GM19452 (cell line): Measurements from ENCODE around the gene PRSS21.

Experiments
- ATAC-seq: cut with Tn5 transposase; IDR thresholded peaks from one replicate; pipeline ENCODE4 v1.9.1; 2021; ENCODE audit not compliant: unreplicated experiment

PRSS21 gene

GRCh38 chr16:2779978-2780898 is 36.8 kb upstream of the PRSS21 start:
- no peak for ATAC-seq

DNA sequence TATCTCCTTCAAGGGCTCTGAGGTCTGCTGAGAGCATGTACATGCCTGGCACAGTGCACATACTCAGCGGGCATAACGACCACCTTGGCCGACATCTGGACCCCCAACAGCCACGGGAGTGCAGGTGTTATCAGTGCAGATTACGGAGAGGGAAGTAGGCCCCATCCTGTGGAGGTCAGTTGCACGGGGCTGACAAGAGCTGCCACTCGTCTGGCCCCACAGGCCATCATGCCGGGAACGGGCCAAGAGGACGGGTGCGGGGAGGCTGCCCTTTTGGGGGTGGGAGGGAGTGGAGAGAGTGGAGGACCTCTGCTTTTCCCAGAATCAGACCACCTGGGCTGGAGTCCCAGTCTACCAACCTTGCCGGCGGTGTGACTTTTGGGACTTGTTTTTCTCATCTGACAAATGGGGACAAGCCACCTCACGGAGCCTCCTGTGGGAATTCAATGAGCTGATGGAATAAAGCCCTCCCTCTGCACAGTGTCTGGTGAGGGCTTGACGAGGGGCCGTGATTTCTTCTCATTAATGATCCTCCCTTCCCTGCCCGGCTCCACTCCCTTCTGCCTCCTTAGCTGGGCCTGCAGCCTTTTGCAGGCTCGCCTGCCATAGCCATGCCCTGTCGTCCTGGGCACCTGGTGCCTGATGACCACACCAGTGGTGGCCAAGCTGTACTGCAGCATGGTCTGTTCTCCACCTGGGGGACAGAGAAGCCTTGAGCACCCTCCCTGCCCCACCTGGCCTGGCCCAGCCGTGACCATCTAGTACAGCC is 34.3 kb upstream of the PRSS21 start:
- no peak for ATAC-seq

DNA sequence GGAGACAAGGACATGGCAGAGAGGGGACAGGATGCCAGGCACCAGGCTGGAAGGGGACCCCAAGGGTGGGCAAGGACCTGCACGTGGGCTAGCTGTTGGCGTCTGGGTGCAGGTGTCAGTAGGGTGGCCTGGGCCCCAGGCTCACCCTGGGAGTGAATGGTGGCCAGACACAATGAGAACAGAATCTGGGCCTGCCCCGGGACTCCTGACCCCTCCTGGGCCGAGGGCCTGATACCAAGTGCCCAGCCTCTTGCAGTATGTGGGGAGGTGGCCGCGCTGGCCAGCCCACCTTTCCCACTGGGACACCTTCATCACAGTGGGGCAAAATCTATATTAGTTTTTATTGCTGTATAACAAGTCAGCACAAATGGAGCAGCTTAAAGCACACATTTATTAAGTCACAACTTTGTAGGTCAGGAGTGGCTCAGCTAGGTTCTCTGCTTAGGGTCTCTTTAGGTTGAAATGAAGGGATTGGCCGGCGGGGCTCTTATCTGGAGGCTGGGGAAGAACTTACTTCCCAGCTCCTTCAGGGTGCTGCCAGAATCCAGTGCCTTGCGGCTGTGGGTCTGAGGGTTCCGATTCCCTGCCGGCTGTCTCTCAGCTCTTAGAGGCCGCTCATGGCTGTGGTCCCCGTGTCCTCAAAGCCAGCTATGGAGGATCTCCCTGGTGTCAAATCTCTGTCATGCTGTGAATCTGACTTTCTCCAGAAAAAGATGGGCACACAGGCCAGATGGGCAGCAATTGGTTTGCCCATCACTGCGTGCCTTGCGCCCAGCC is 33.3 kb upstream of the PRSS21 start:
- ATAC-seq, result no peak

DNA sequence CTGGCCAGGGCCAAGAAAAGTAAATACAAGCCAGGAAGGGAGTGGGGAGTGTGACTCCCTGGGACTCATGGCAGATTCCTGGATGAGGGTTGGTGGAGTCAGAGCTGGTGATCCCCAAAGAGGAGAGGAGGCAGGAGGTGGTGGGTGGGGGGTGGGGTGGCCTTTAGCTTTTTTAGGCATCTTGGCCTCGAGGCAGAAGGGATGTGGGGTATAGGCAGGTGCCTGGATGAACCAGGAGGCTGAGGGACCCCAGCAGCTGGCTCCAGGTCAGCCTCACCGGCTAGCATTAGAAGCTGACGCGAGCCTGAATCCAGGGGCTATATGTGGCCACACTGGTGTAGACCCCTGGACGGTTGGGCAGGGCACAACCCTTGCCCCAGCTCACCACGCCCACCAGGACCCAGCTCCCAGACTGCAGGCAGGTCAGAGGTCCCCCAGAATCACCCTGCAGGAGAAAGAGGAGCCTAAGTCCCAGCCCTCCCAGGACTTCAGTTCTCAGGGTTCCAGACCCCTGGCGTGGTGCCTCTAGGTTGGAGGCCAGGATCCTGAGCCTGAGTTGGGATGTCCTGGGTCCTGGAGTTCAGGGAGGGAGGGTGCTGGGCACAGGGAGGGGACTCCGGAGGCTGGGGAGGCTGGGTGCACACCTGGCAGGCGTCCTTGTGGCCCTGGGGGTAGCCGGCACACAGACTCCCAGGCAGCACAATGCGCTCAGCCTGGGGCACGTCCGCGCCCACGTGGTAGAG is 32.5 kb upstream of the PRSS21 start:
- no peak for ATAC-seq

- no peak for ATAC-seq
Measured at GRCh38 chr16:2785101-2785991, 31.7 kb upstream of the PRSS21 start.

GRCh38 chr16:2786061-2786825 is 30.8 kb upstream of the PRSS21 start:
- ATAC-seq, result no peak

DNA sequence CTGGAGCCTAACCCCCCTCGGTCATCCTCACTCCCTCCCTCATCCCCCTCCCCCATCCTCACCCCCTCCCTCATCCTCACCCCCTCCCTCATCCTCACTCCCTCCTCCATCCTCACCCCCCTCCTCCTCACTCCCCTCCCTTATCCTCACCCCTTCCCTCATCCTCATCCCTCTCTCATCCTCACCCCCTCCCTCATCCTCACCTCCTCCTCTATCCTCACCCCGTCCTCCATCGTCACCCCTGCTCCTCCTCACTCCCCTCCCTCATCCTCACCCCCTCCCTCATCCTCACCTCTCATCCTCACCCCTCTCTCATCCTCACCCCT is 30.2 kb upstream of the PRSS21 start:
- ATAC-seq, result no peak

DNA sequence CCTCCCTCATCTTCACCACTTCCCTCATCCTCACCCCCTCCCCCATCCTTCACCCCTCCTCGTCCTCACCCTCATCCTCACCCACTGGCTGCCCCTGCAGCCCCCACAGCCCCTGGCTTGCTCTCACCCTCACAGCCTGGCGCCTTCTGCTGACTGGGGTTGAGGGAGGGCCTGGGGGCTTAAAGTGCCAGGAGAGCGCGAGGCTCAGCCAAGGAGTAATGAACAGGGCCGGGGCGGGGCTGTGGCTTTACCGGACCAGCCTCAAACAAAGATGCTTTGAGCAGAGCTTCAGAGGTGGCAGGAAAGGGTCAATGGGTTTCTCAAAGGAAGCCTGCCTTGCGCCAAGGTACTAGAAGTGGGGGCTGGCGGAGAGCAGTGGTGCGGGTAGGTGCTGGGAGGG is 29.6 kb upstream of the PRSS21 start, which contains the start of gene PRSS33:
PRSS33 (minus strand) TSS at position 155 of the 400 bp plus-strand sequence. CDS start 1,013 bp downstream, outside the sequence.
- no peak for ATAC-seq

- no peak for ATAC-seq
Measured at GRCh38 chr16:2787961-2788360, 29.1 kb upstream of the PRSS21 start.

- ATAC-seq, result no peak
Measured at GRCh38 chr16:2790631-2791030, 26.4 kb upstream of the PRSS21 start.

DNA sequence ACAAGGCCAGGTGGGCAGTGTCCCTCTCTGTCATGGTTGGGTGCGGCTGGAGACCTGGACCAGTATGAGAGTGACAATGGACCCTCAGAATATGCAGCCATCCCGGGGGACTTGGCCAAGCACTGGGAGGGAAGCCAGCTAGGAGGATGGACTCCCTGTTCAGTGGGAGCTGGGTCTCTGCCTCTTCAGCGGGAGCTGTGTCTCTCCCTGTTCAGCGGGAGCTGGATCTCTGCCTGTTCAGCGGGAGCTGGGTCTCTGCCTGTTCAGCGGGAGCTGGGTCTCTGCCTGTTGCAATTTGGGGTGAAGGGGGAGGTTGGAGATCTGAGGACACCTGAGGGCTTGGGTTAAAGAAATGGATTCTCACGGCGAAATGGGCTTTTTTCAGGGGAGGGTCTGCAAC is 25.9 kb upstream of the PRSS21 start:
- ATAC-seq, result no peak

GRCh38 chr16:2792940-2793339 is 24.1 kb upstream of the PRSS21 start:
- ATAC-seq, result no peak

- no peak for ATAC-seq
Measured at GRCh38 chr16:2795395-2796143, 21.5 kb upstream of the PRSS21 start.

DNA sequence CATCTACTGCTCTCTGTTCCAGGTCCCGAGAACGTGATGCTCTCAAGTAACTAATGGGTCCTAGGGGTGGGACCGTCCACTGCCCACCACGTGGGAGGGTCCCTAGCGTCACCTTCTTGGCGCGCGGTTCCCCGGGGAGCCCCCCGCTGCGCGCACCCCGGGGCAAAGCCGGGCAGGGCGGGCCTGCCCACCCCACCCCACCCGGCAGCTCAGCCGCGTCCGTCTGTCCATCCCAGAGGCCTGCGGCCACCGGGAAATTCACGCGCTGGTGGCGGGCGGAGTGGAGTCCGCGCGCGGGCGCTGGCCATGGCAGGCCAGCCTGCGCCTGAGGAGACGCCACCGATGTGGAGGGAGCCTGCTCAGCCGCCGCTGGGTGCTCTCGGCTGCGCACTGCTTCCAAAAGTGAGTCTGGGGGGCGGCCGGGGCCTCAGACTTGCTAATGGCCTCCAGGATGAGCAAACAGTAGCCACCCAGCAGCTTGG is 18.3 kb upstream of the PRSS21 start:
- no peak for ATAC-seq

DNA sequence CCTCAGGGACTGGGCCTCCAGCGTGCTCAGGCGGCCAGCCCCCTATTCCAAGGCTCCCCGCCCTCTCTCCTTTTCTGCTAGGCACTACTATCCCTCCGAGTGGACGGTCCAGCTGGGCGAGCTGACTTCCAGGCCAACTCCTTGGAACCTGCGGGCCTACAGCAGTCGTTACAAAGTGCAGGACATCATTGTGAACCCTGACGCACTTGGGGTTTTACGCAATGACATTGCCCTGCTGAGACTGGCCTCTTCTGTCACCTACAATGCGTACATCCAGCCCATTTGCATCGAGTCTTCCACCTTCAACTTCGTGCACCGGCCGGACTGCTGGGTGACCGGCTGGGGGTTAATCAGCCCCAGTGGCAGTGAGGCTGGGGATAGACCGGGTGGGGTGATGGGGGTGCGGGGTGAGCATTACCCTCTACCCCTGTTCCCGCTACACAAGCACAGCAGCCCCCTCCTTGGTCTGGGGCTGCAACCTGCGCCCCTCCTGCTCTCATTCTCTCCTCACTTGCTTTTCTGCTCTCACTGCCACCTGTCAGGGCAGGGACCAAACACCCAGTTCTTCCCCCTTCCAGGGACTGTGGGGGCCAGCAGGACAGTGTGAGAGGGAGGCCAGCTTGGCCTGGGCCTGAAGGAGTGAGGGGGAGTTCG is 17.7 kb upstream of the PRSS21 start:
- ATAC-seq, result no peak

- ATAC-seq, result no peak
Measured at GRCh38 chr16:2799859-2800226, 17.2 kb upstream of the PRSS21 start.

DNA sequence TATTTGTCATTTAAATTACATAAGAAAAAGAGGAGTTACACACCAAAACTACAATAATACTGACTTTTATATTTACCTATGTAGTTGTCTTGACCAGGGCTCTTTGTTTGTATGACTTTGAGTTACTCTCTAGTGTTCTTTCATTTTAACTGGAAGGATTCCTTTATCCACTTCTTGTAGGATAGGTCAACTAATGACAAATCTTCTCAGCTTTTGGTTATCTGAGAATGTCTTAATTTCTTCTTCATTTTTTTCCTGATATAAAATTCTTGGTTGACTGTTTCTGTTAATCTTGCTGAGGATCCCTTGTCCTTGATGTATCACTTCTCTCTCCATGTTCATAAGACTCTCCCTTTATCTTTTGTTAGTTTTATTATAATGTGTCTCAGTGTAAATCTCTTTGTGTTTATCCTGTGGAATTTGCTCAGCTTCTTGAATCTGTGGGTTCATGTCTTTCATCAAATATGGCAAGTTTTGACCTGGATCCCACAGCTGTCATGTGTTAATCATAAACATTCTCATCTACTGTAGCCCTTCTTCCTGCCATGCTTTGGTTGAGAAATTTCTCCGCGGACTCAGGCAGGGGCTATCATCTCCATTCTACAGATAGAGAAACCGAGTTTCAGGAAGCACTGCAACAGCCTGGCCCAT is 13.4 kb upstream of the PRSS21 start:
- no peak for ATAC-seq
